Tongue (tissue), 2 donors: ENCODE data around the gene SBF1. TPM values are rescaled to one million over a fixed set of nuclear protein-coding genes. Genes with fewer than 3 reads are reported as not detected.
"Not testable (repeated sequence)": the region's sequence is repeated elsewhere in the genome, so short reads cannot be mapped to it uniquely, and the experiment has no call there.

ENCODE experiments used
- DNase-seq: peaks from one replicate; pipeline ENCODE4 v3.0.0-alpha.2; 2015
- total RNA-seq: library from RNA; depleted of rRNA; stranded (reverse); fragments of >200 nt; gene quantifications from one replicate; pipeline ENCODE4 v1.2.3, GENCODE V29; 2014

The SBF1 gene
- total RNA-seq, 1 donor from 2014 or later = 61.7 TPM

- DNase-seq = no peak
Observed at GRCh38 chr22:50425179-50425916, 49.5 kb downstream of the SBF1 start.

GRCh38 chr22:50423956-50424355, 50.9 kb downstream of the SBF1 start:
- no peak for DNase-seq

GRCh38 chr22:50422961-50423815, 51.6 kb downstream of the SBF1 start:
- no peak for DNase-seq

- DNase-seq = no peak
Observed at GRCh38 chr22:50422046-50422445, 52.8 kb downstream of the SBF1 start.

- DNase-seq = no peak
Observed at GRCh38 chr22:50420581-50420980, 54.3 kb downstream of the SBF1 start.

GRCh38 chr22:50420015-50420414, 54.8 kb downstream of the SBF1 start:
- DNase-seq = no peak

GRCh38 chr22:50419116-50419515, 55.7 kb downstream of the SBF1 start:
- DNase-seq = no peak

GRCh38 chr22:50418624-50419023, 56.2 kb downstream of the SBF1 start:
- no peak for DNase-seq

- no peak for DNase-seq
Observed at GRCh38 chr22:50417411-50418210, 57.2 kb downstream of the SBF1 start.

- no peak for DNase-seq
Observed at GRCh38 chr22:50416996-50417395, 57.8 kb downstream of the SBF1 start.

GRCh38 chr22:50415426-50415825, 59.4 kb downstream of the SBF1 start:
- no peak for DNase-seq

GRCh38 chr22:50414476-50415248, 60.2 kb downstream of the SBF1 start:
- DNase-seq = no peak

- not testable (repeated sequence) for DNase-seq
Observed at GRCh38 chr22:50408954-50409353, 65.9 kb downstream of the SBF1 start.

- no peak for DNase-seq
Observed at GRCh38 chr22:50408311-50408710, 66.5 kb downstream of the SBF1 start.

- no peak for DNase-seq
Observed at GRCh38 chr22:50406416-50407170, 68.2 kb downstream of the SBF1 start.

- peak; percentile 80 for DNase-seq
Observed at GRCh38 chr22:50403701-50404101, 71.1 kb downstream of the SBF1 start.

GRCh38 chr22:50401907-50402306, 72.9 kb downstream of the SBF1 start:
- no peak for DNase-seq

- DNase-seq = no peak
Observed at GRCh38 chr22:50400931-50401330, 73.9 kb downstream of the SBF1 start.

- DNase-seq = no peak
Observed at GRCh38 chr22:50400406-50400805, 74.4 kb downstream of the SBF1 start.

GRCh38 chr22:50399751-50400331, 75.0 kb downstream of the SBF1 start:
- no peak for DNase-seq
